Activated T-helper 1 cell treated with anti-CD3 and anti-CD28 coated beads, Interleukin-2, amount 50 U/mL, for 16 hours (primary cell): ENCODE data around the gene FRMD8.

Experiments
- DNase-seq, 2 donors: peaks; one replicate each; pipeline ENCODE4 v3.0.0-alpha.2; 2020; ENCODE audit warnings: low read depth in 1 of 2, low spot score in 1 of 2

FRMD8 gene, protein sequence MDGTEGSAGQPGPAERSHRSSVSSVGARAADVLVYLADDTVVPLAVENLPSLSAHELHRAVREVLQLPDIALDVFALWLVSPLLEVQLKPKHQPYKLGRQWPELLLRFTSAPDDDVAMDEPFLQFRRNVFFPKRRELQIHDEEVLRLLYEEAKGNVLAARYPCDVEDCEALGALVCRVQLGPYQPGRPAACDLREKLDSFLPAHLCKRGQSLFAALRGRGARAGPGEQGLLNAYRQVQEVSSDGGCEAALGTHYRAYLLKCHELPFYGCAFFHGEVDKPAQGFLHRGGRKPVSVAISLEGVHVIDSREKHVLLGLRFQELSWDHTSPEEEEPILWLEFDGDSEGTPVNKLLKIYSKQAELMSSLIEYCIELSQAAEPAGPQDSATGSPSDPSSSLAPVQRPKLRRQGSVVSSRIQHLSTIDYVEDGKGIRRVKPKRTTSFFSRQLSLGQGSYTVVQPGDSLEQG

DNA sequence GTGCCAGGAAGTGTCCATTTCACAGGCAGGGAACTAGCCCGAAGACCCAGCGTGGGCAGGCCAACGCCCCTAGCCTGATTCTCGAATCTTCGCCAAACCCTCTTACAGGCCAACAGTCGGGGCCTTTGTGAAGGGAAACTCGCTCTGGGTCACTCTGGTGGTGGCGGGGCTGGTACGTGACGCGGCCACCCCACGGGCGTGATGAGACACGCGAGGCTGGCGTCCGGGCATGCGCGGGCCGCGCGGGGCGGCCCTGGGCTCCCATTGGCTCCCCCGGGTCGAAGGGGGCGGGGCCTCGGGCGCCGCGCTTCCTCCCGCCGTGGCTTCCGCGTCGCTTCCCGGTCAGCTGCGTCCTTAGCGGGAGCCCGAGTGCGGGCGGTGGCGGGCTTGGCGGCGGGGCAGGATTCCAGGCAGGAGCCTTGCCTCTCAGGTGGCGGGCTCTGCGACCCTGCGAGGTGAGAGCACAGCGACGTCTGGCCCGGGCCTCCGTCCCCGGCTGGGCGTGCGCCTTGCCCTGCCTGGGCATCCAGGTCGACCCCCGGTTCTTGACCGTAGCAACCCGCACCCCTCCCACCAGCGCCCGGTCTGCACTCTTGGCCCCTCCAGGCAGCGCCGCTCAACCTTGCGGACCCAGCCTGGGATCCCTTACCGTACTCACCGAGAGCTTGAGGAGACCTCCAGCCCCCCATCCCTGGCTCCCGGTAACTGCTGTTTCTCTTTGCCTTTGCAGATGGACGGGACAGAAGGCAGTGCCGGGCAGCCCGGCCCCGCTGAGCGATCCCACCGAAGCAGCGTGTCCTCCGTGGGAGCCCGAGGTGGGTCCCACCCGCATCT is at the start of gene FRMD8:
TSS of gene FRMD8 (plus strand) at position 331 of the 834 bp plus-strand sequence. CDS start at position 731, 400 bp downstream.
- peak; percentile 74 to 85 for DNase-seq

DNA sequence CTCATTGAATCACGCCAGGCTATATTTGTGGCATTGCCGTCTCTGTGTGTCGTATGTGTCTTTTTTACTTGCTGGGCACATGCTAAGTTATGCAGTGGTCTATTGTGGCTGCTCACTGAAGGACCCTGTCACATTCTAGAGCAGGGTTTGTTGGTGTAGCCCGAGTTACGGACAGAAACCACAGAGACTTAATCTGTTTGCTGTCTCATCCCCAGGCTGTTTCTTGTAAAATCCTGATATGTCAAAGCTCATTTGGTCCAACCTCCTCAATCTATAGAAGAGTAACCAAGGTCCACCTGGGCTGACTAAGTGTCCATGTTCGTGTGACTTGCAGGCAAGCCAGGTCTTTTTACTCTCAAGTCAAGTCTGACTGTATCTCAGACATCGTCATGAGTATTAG is 47.8 kb upstream of the FRMD8 start:
- DNase-seq: no peak

GRCh38 chr11:65340226-65340625 is 46.2 kb upstream of the FRMD8 start:
- DNase-seq: no peak

DNA sequence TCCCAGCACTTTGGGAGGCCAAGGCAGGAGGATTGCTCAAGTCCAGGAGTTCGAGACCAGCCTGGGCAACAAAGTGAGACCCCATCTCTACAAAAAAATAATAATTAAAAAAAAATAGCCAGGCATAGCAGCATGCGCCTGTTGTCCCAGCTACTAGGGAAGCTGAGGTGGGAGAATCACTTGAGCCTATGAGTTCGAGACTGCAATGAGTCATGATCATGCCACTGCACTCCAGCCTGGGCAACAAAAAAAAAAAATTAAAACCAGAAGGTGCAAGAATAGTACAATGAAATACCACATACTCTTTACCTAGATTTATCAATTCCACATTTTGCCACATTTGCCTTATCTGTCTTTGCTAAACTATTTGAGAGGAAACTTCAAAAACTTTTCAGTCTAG is 44.6 kb upstream of the FRMD8 start:
- no peak for DNase-seq

- no peak for DNase-seq
Measured at GRCh38 chr11:65351511-65351910, 34.9 kb upstream of the FRMD8 start.

DNA sequence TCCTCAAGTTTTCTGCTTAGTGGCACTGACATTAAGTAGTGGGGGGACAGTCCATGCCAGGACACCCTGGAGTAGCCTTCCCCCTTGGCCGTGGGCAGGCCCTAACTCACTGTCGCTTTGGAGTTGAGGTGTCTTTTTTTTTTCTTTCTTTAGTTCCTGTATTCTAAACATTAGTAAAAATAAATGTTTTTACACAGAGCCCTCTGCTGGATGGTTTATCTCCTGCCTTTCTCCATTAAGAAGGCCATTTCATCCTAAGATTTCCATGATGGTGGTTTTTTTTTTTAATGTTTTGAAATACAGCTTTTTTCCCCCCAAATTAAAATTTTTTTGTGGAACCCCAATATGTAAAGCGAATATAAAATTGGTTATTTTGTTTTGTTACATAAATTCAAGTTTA is 33.7 kb upstream of the FRMD8 start:
- DNase-seq: no peak

DNA sequence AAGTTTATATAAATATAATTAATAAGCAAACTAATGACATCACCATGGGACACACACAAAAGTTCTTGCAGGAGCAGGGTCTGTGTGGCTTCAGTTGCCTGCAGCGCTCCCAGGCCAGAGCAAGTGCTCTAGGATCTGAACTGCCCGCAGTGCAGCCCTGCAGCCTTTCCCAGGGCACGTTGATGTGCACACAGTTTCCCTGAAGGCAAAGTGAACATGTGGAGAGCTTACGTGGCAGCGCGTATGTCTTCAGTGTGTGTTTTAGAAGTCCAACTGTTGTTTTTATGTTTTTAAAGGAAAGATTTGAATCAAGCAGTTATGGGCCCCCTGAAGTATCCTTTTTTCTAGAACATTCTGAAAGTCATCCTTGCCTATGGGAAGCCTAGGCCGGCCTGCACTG is 33.1 kb upstream of the FRMD8 start:
- DNase-seq: no peak

- no peak for DNase-seq
Measured at GRCh38 chr11:65353900-65354264, 32.6 kb upstream of the FRMD8 start.

- peak; percentile 92 to 93 for DNase-seq
Measured at GRCh38 chr11:65354265-65355012, 32.0 kb upstream of the FRMD8 start, which contains the start of gene TIGD3. Gene TIGD3 (plus strand): TSS chr11:65354751. CDS start chr11:65355809, 1,058 bp downstream.

DNA sequence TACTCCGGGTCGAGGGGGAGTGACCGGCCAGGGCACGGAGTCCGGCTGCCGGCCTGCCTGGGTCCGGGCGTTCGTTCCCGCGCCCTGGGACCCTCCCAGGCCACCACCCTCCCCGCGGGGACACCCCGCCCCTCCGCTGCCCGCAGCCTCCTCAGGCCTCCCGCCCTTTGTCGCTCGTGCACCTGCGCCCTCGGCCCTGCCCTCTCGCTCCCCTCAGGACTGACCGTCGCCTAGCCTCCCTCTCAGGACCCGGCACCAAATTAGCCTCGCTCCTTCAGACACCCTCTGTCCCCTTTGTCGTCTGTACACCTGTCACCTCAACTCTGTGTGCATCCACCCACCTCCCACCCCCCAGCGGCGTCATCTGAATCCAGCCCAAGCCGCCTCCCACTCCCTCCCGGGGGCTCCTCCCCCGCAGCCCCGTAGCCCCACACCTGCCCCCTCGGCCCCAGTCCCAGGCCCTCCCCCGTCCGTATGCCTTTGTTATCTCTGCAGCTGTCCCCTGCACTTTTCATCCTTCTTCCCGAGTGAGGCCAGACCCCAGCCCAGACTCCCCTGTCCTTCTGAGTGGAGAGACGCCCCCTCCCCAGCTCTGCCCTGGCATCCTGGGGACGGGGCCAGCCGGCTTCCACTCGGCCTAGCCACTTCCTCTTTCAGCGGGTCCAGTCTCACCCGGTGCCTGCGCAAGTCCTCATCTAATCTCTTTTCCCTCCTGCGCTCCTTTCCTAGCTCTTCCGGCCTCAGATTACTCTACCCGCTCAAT is 31.2 kb upstream of the FRMD8 start:
- peak; percentile 28 to 44 for DNase-seq

DNA sequence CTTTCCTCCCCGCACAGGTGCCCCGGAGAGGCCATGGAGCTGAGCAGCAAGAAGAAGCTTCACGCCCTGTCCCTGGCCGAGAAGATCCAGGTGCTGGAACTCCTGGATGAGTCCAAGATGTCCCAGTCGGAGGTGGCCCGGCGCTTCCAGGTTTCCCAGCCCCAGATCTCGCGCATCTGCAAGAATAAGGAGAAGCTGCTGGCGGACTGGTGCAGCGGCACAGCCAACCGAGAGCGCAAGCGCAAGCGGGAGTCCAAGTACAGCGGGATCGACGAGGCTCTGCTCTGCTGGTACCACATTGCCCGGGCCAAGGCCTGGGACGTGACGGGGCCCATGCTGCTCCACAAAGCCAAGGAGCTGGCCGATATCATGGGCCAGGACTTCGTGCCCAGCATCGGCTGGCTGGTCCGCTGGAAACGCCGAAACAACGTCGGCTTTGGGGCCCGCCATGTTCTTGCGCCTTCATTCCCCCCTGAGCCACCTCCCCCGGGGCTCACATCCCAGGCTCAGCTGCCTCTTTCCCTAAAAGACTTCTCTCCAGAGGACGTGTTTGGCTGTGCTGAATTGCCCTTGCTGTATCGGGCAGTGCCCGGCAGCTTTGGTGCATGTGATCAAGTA is 30.6 kb upstream of the FRMD8 start:
- DNase-seq: no peak

GRCh38 chr11:65356394-65356972 is 30.0 kb upstream of the FRMD8 start:
- DNase-seq: no peak

GRCh38 chr11:65357856-65358356 is 28.5 kb upstream of the FRMD8 start:
- DNase-seq: no peak

GRCh38 chr11:65362320-65362931 is 24.0 kb upstream of the FRMD8 start:
- no peak for DNase-seq

GRCh38 chr11:65362966-65363365 is 23.5 kb upstream of the FRMD8 start:
- no peak for DNase-seq

- DNase-seq: no peak
Measured at GRCh38 chr11:65363770-65364169, 22.7 kb upstream of the FRMD8 start.

- DNase-seq: no peak
Measured at GRCh38 chr11:65366340-65366773, 20.1 kb upstream of the FRMD8 start.

GRCh38 chr11:65370659-65371049 is 15.8 kb upstream of the FRMD8 start:
- DNase-seq: no peak
